CD1c-positive myeloid dendritic cell (primary cell): Measurements from ENCODE around the gene CLIP2.
A peak's percentile ranks its signal among the peaks of the same experiment; 100 is the strongest.
"Not testable (repeated sequence)": the region's sequence is repeated elsewhere in the genome, so short reads cannot be mapped to it uniquely, and the experiment has no call there.

Experiments
- DNase-seq: peaks from one replicate; pipeline ENCODE4 v3.0.0-alpha.2; 2016; ENCODE audit errors: extremely low spot score

Gene CLIP2

GRCh38 chr7:74332373-74333176, 43.4 kb downstream of the CLIP2 start:
- no peak for DNase-seq

DNA sequence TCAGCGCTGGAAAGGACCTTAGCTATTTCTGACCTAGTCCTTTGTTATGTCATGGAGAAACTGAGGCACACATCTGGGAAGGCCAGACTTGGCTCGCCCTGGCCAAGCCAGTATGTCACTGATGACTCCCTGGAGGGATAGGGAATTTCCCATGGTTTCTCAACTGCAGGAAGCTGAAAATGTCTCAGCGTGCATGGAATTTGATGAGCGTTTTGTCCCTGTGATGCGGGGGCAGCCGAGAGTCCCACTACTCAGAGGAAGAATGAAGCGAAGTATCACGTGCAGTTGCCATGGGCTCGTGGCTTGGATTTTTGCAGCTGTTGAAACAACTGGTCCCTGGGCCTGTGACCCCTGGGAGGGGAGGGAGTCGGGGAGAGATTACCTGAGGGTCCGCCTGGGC, 44.8 kb downstream of the CLIP2 start:
- DNase-seq, result no peak

- DNase-seq, result no peak
Observed at GRCh38 chr7:74337926-74338325, 48.7 kb downstream of the CLIP2 start.

GRCh38 chr7:74338366-74339108, 49.3 kb downstream of the CLIP2 start:
- DNase-seq, result no peak

GRCh38 chr7:74339648-74340047, 50.4 kb downstream of the CLIP2 start:
- DNase-seq, result not testable (repeated sequence)

GRCh38 chr7:74343281-74344131, 54.3 kb downstream of the CLIP2 start:
- DNase-seq, result peak; percentile 49

- no peak for DNase-seq
Observed at GRCh38 chr7:74344132-74344496, 54.9 kb downstream of the CLIP2 start.

- no peak for DNase-seq
Observed at GRCh38 chr7:74344786-74345185, 55.6 kb downstream of the CLIP2 start.

DNA sequence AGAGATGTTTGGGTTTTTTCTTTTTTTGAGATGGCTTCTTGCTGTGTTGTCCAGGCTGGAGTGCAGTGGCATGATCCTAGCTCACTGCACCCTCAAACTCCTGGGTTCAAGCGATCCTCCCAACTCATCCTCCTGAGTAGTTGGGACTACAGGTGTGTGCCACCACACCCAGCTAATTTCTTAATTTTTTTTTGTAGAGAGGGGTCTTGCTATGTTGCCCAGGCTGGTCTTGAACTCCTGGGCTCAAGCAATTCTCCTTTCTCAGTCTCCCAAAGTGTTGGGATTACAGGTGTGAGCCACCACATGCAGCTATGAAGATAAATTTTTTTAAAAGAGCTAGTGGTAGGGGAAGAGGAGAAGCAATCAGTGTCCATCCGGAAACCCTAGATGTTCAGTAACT, 56.8 kb downstream of the CLIP2 start:
- DNase-seq, result no peak

DNA sequence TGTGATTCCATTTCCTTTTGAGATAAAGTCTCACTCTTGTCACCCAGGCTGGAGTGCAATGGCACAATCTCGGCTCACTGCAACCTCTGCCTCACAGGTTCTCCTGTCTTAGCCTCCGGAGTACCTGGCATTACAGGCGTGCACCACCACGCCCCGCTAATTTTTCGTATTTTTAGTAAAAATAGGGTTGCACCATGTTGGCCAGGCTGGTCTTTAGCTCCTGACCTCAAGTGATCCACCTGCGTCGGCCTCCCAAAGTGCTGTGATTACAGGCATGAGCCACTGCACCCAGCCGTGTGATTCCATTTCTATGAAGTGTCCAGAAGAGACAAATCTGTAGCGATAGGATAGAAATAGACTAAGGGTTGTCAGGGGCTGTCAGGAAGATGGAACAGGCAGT, 60.4 kb downstream of the CLIP2 start:
- no peak for DNase-seq

DNA sequence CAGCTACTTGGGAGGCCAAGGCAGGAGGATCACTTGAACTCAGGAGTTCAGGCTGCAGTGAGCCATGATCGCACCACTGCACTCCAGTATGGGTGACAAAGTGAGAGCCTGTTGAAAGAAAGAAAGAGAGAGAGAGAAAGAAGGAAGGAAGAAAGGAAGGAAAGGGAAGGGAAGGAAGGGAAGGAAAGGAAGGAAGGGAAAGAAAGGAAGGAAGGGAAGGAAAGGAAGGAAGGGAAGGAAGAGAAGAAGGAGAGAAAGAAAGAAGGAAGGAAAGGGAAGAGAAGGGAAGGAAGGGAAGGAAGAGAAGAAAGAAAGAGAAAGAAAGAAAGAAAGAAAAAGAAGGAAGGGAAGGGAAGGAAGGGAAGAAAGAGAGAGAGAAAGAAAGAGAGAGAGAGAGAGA, 61.5 kb downstream of the CLIP2 start:
- no peak for DNase-seq

GRCh38 chr7:74351836-74352235, 62.6 kb downstream of the CLIP2 start:
- no peak for DNase-seq

- not testable (repeated sequence) for DNase-seq
Observed at GRCh38 chr7:74352551-74353138, 63.4 kb downstream of the CLIP2 start.

DNA sequence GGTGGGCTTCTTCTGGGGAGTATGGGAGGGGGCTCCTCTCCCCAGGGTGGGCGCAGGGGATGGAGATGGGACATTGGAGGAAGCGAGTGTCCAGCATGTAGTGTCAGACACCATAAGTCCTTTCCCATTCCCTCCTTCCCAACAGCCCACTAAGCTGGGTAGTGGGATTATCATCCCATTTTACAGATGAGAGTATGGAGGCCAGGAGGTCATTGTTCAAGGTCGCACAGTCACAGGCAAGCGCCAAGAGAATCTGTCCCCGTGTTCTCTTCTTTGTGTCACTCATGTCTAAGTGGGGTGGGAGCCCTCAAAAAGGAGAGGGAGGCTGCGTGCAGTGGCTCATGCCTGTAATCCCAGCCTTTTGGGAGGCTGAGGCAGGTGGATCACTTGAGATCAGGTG, 64.8 kb downstream of the CLIP2 start:
- no peak for DNase-seq

GRCh38 chr7:74355091-74355490, 65.9 kb downstream of the CLIP2 start:
- no peak for DNase-seq

GRCh38 chr7:74356589-74357315, 67.5 kb downstream of the CLIP2 start:
- no peak for DNase-seq

- DNase-seq, result no peak
Observed at GRCh38 chr7:74360008-74360407, 70.8 kb downstream of the CLIP2 start.

- no peak for DNase-seq
Observed at GRCh38 chr7:74362266-74362665, 73.1 kb downstream of the CLIP2 start.

DNA sequence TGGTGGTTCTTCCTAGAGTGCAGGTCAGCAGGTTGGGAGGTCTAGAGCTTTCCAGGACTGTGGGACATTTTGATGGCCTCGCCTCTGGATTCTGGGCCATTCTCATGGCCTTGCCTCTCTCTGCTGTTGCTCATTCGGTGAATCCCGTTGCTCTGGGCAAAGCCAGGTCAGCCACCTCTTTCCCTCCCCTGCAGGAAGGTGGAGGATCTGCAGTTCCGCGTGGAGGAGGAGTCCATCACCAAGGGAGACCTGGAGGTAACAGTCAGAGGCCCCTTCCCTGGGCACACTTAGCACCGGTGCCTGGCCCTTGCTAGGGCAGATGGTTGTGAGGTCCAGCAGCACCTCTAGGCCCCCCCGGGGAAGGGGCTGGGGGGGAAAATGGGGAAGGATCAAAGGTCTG, 74.9 kb downstream of the CLIP2 start:
- no peak for DNase-seq

DNA sequence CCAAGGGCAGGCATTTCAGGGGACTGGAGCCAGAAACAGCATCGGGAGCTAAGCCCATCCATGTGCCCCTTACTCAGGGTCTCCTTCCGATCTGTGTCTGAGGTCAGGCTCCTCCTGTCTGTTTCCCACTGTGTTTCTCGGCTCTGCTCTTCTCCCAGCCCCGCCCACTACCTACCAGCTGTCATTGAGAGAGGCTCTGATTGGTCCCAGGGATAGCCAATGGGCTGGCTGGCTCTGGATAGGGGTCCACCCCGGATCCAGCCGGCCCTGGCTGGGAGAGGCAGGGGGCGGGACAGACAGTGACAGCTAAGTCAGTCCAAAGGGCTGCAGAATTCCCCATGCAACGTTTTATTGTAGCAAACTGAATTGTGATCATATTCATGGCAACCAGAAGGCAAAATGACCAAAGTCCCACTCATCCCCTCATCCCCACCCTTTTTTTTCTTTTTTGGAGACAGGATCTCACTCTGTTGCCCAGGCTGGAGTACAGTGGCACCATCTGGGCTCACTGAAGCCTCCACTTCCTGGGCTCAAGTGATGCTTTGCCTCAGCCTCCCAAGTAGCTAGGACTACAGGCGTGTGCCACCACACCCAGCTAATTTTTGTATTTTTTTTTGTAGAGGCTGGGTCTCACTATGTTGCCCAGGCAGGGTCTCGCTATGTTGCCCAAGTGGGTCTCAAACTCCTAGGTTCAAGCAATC, 76.3 kb downstream of the CLIP2 start:
- no peak for DNase-seq
